GM23248 (cell line): ENCODE measurements around the gene BIK.

Experiments
- EZH2 ChIP-seq: fragments of 200-600 bp; sonication (generic); IDR thresholded peaks from 2 replicates; pipeline ENCODE4 v1.6.1; 2018; ENCODE audit warnings: antibody characterized with exemption, mild to moderate bottlenecking; ENCODE audit not compliant: insufficient read depth, poor library complexity, severe bottlenecking
- EZH2phosphoT487 ChIP-seq: fragments of 200-600 bp; sonication (generic); IDR thresholded peaks from 2 replicates; pipeline ENCODE4 v1.6.1; 2018; ENCODE audit warnings: antibody characterized with exemption, moderate library complexity, mild to moderate bottlenecking, low read depth; ENCODE audit not compliant: insufficient read depth

- TF ChIP-seq EZH2phosphoT487 (no peak), EZH2 (no peak)
Measured at GRCh38 chr22:43100225-43100624, 10.3 kb upstream of the BIK start.
